ENCODE data around the gene SIX1.

The SIX1 gene

GRCh38 chr14:60653701-60654161, 4.5 kb upstream of the SIX1 start:
- TF ChIP-seq CTCF (conservative IDR thresholded peaks at IDR 0.05; ENCODE audit: low read length) (no peak), EZH2phosphoT487 (IDR thresholded peaks at IDR 0.05; ENCODE audit: borderline replicate concordance) (no peak)
- Histone ChIP-seq H3K9me3 (ENCODE audit: insufficient read depth, low read depth, low read length) (no peaks in the 10 kb centered on the region), H3K4me3 (ENCODE audit: low read length, poor library complexity, severe bottlenecking) (no peak overlapping the region), H2AFZ (ENCODE audit: low read length) (no peak overlapping the region), H3K4me1 (ENCODE audit: insufficient read depth, low read length, poor library complexity, severe bottlenecking) (peaks cover 2% of the 10 kb centered on the region), H3K9me2 (replicated peaks; ENCODE audit: low read depth, low read length) (no peaks in the 10 kb centered on the region), H3K27me3 (ENCODE audit: insufficient read depth, low read length, poor library complexity, severe bottlenecking) (no peaks in the 10 kb centered on the region), H3K9ac (ENCODE audit: low read depth, low read length, poor library complexity, severe bottlenecking) (no peak overlapping the region), H3K79me2 (ENCODE audit: insufficient read depth, low read length) (no peaks in the 10 kb centered on the region), H3F3A (ENCODE audit: low read depth) (no peaks in the 10 kb centered on the region), H3K36me3 (ENCODE audit: insufficient read depth, low read length) (no peaks in the 10 kb centered on the region), H4K20me1 (ENCODE audit: insufficient read depth, low read length, poor library complexity, severe bottlenecking) (no peaks in the 10 kb centered on the region), H3K4me2 (ENCODE audit: low read depth, low read length, poor library complexity, severe bottlenecking) (no peak overlapping the region)

- Histone ChIP-seq H3K4me1 (ENCODE audit: insufficient read depth, low read length, poor library complexity, severe bottlenecking) (no peaks in the 10 kb centered on the region), H3F3A (ENCODE audit: low read depth) (no peaks in the 10 kb centered on the region), H4K20me1 (ENCODE audit: insufficient read depth, low read length, poor library complexity, severe bottlenecking) (no peaks in the 10 kb centered on the region), H2AFZ (ENCODE audit: low read length) (no peak overlapping the region), H3K4me3 (ENCODE audit: low read length, poor library complexity, severe bottlenecking) (no peak overlapping the region), H3K27me3 (ENCODE audit: insufficient read depth, low read length, poor library complexity, severe bottlenecking) (no peaks in the 10 kb centered on the region), H3K36me3 (ENCODE audit: insufficient read depth, low read length) (no peaks in the 10 kb centered on the region), H3K9ac (ENCODE audit: low read depth, low read length, poor library complexity, severe bottlenecking) (no peak overlapping the region), H3K79me2 (ENCODE audit: insufficient read depth, low read length) (no peaks in the 10 kb centered on the region), H3K9me3 (ENCODE audit: insufficient read depth, low read depth, low read length) (no peaks in the 10 kb centered on the region), H3K4me2 (ENCODE audit: low read depth, low read length, poor library complexity, severe bottlenecking) (no peak overlapping the region), H3K9me2 (replicated peaks; ENCODE audit: low read depth, low read length) (no peaks in the 10 kb centered on the region)
- TF ChIP-seq EZH2phosphoT487 (IDR thresholded peaks at IDR 0.05; ENCODE audit: borderline replicate concordance) (no peak), CTCF (conservative IDR thresholded peaks at IDR 0.05; ENCODE audit: low read length) (no peak)
Measured at GRCh38 chr14:60652674-60653651, 3.7 kb upstream of the SIX1 start.

GRCh38 chr14:60651796-60652673, 2.8 kb upstream of the SIX1 start:
- Histone ChIP-seq H3K4me2 (ENCODE audit: low read depth, low read length, poor library complexity, severe bottlenecking) (no peak overlapping the region), H3F3A (ENCODE audit: low read depth) (no peaks in the 10 kb centered on the region), H3K79me2 (ENCODE audit: insufficient read depth, low read length) (no peaks in the 10 kb centered on the region), H3K9me3 (ENCODE audit: insufficient read depth, low read depth, low read length) (no peaks in the 10 kb centered on the region), H3K9ac (ENCODE audit: low read depth, low read length, poor library complexity, severe bottlenecking) (no peak overlapping the region), H3K27me3 (ENCODE audit: insufficient read depth, low read length, poor library complexity, severe bottlenecking) (no peaks in the 10 kb centered on the region), H3K36me3 (ENCODE audit: insufficient read depth, low read length) (no peaks in the 10 kb centered on the region), H3K9me2 (replicated peaks; ENCODE audit: low read depth, low read length) (no peaks in the 10 kb centered on the region), H3K4me1 (ENCODE audit: insufficient read depth, low read length, poor library complexity, severe bottlenecking) (no peaks in the 10 kb centered on the region), H3K4me3 (ENCODE audit: low read length, poor library complexity, severe bottlenecking) (no peak overlapping the region), H4K20me1 (ENCODE audit: insufficient read depth, low read length, poor library complexity, severe bottlenecking) (no peaks in the 10 kb centered on the region), H2AFZ (ENCODE audit: low read length) (no peak overlapping the region)
- TF ChIP-seq CTCF (conservative IDR thresholded peaks at IDR 0.05; ENCODE audit: low read length) (no peak), EZH2phosphoT487 (IDR thresholded peaks at IDR 0.05; ENCODE audit: borderline replicate concordance) (no peak)

Data from Loucy (cell line).